NCI-H345 treated with DMSO at 0.1 percent for 48 hours (cell line): ENCODE measurements around the gene DAB2.

Source experiments
- DNase-seq: peaks from one replicate; lab custom pipeline; 2025; ENCODE audit not compliant: unreplicated experiment; lab: John Stamatoyannopoulos, UW

DAB2 gene

GRCh38 chr5:39424736-39425637, at the start of gene DAB2:
DAB2 (minus strand) TSS chr5:39424980; CDS start chr5:39394320, 30,660 bp downstream.
- no peak for DNase-seq

- no peak for DNase-seq
Observed at GRCh38 chr5:39473156-39473775, 48.5 kb upstream of the DAB2 start.

DNA sequence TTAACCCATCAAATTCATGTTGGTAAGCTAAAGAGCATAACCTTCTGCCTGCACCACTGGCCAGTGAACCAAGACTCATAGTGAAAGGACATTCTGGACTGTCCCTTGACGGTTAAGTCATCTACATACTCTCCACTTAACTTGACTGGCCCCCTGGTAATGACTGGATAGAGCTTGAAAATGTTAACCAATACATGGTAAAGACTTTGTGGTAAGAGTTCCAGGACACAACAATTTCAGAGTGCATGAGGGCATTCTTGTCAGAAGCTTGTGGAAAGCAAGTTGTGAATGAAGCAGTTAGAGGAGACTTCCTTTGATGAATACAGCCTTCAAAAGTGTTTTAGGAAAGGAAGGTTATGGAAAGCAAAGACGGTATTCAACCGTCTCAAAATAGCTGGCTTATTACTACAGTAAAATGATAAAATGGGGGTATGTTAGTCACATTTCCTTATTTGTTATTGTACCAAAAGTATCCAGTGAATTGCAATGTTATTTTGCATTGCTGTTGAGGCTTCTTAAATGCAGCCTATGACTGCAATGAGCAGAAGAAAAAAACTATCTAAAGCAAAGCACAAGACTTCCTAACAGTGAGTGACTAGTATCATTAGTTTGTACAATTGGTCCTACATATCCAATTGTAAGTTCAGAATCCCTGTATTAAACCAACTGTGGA, 47.2 kb upstream of the DAB2 start:
- no peak for DNase-seq

DNA sequence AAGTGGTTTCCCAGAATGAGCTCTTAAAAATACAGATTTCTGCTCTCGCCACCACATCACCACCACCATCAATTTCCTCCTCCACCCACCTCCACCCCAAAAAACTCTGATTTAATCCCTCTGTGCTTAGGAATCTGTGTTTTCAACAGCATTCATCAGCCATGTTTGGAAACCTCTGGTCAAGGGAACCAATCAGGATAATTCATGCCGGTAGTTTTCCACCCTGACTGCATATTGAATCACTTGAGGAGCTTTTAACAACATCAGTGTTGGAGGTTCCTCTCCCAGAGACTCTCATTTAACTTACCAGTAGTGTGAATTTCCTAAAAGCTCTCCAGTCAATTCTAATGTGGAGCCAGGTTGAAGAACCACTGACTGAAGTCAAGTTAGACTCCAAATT, 46.0 kb upstream of the DAB2 start:
- no peak for DNase-seq

- no peak for DNase-seq
Observed at GRCh38 chr5:39469777-39470415, 45.1 kb upstream of the DAB2 start.

- no peak for DNase-seq
Observed at GRCh38 chr5:39469176-39469575, 44.4 kb upstream of the DAB2 start.

GRCh38 chr5:39466846-39467245, 42.1 kb upstream of the DAB2 start:
- no peak for DNase-seq

- DNase-seq: no peak
Observed at GRCh38 chr5:39465843-39466242, 41.1 kb upstream of the DAB2 start.

GRCh38 chr5:39465097-39465496, 40.3 kb upstream of the DAB2 start:
- DNase-seq: no peak

DNA sequence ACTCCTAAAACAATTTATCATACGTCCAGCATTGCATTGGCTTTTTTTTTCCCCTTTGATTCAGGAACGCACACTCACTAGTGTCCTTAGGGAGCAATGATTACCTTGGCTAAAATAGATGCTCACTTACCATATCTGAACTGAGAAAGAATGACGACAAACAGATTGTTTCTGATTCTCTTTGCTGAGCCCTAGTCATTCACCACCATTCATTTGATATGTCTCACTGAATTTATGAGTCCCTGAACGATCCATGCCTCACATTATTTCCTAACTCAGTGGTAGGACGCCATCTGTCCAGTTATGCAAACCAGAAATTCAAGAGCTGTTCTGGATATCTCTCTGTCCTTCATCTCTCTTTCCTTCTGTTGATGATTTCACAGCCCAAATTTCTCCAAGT, 39.3 kb upstream of the DAB2 start:
- no peak for DNase-seq

DNA sequence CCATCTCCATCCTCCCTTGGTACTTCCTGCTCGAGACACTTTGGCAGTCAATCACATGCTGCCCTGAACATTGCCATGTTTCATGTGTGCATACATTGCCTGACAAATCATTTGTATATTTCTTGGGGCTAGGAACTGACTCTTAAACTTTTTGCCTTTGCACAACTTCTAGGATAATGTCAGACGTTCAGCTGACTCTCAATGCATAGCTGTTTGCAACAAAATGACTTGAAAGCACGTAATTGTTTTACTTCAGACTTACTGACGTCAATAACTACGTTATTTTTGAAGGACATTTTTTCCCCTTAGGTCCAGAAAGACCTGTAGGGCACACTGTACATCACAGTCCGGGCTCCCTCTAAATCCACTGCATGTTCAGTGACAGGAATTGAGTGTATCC, 37.4 kb upstream of the DAB2 start:
- DNase-seq: no peak

DNA sequence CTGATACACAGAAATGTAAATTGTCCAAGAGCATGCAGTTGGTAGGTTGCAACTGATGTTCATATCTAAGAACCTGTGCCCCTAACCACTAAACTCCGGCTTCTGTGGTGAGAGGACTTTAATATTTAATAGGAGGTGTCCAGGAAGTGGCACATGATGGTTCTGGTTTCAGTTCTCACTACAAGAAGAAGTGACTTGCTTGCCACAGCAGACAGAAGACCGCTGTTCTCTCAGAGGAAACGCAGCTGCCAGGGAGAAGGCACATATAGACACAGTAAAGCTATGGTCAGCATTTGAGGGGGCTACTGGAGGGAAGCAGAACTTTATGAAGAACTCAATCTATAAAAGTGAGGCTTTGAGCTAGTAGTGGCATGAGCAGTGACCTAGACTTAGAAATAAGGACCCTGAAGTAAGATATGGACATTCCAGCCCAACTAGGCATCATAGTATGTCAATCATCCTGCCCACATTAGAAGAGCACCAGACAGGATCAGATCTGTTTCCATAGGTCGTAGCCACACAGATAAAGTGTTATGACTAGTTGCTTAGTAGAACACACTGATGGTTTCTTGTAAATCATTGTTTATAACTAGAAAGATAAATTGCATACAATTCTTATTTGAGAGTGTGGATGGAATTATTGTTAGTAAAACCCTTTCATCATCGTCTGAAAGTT, 36.4 kb upstream of the DAB2 start:
- DNase-seq: no peak

- no peak for DNase-seq
Observed at GRCh38 chr5:39459907-39460306, 35.1 kb upstream of the DAB2 start.

GRCh38 chr5:39459071-39459470, 34.3 kb upstream of the DAB2 start:
- DNase-seq: no peak

GRCh38 chr5:39455645-39456044, 30.9 kb upstream of the DAB2 start:
- no peak for DNase-seq

DNA sequence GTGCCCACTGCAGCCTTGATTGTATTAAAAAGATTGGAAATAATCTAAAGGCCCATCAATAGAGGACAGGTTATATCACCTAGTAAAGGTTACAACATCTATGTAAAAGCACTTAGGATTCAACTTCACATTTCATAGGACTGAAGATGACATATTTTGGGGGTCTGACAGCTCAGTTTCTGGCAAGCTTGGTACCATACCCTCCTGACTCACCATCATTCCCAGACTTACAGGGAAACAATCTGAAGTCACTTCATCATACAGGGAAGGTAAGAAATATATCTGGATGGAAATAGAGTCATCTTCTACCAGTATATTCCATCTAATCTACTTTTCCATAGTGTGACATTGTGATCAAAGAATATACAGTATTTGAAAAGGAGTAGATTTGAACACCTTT, 28.8 kb upstream of the DAB2 start:
- no peak for DNase-seq

- DNase-seq: no peak
Observed at GRCh38 chr5:39452846-39453245, 28.1 kb upstream of the DAB2 start.

DNA sequence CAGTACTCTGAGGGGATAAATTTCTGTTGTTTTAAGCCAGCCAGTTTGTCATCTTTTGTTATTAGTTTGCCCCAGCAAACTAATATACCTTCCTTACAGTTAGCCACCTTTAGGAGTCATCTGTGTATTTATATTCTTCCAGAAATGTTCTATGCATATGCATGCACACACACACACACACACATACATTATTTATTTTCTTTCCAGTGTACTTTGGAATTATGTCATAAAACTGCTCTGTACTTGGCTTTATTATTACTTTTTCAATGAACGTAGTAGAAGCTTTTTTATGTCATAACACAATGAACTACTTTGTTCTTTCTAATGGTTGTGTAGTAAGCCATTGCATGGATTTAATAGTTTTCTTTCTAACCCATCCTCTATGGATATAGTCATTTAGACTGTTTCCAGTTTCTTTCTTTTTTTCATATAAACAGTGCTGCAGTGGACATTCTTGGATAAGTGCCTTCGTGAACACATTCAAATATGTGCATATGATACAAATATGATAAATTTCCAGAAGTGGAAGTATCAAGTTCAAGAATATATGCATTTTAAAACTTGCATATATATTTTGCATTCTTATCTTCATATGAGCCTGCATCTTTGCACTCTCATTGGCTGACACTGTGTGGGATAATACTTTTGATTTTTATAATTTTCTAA, 26.6 kb upstream of the DAB2 start:
- no peak for DNase-seq

- DNase-seq: no peak
Observed at GRCh38 chr5:39450487-39450886, 25.7 kb upstream of the DAB2 start.

- DNase-seq: no peak
Observed at GRCh38 chr5:39449591-39449990, 24.8 kb upstream of the DAB2 start.
